ENCODE measurements around the gene CACNG5. TPM values are rescaled to one million over a fixed set of nuclear protein-coding genes. Genes with fewer than 3 reads are reported as not detected.

The CACNG5 gene
- total RNA-seq, 4 donors from 2014 or later = not detected

GRCh38 chr17:66793814-66794213 lies 41.1 kb upstream of the CACNG5 start:
- no peak for ATAC-seq (ENCODE audit: low FRiP score)
- TF ChIP-seq, protein P1, sequence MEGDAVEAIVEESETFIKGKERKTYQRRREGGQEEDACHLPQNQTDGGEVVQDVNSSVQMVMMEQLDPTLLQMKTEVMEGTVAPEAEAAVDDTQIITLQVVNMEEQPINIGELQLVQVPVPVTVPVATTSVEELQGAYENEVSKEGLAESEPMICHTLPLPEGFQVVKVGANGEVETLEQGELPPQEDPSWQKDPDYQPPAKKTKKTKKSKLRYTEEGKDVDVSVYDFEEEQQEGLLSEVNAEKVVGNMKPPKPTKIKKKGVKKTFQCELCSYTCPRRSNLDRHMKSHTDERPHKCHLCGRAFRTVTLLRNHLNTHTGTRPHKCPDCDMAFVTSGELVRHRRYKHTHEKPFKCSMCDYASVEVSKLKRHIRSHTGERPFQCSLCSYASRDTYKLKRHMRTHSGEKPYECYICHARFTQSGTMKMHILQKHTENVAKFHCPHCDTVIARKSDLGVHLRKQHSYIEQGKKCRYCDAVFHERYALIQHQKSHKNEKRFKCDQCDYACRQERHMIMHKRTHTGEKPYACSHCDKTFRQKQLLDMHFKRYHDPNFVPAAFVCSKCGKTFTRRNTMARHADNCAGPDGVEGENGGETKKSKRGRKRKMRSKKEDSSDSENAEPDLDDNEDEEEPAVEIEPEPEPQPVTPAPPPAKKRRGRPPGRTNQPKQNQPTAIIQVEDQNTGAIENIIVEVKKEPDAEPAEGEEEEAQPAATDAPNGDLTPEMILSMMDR (IDR thresholded peaks at IDR 0.05) = no peak

GRCh38 chr17:66795486-66795885 lies 39.4 kb upstream of the CACNG5 start:
- ATAC-seq (ENCODE audit: low FRiP score) (no peak), DNase-seq (ENCODE audit: low spot score) (no peak)
- TF ChIP-seq, protein P1 (IDR thresholded peaks at IDR 0.05) = no peak

More at GRCh38 chr17:66793814-66794213, 41.1 kb upstream of the CACNG5 start:
- DNase-seq (ENCODE audit: low spot score) = no peak

DNA sequence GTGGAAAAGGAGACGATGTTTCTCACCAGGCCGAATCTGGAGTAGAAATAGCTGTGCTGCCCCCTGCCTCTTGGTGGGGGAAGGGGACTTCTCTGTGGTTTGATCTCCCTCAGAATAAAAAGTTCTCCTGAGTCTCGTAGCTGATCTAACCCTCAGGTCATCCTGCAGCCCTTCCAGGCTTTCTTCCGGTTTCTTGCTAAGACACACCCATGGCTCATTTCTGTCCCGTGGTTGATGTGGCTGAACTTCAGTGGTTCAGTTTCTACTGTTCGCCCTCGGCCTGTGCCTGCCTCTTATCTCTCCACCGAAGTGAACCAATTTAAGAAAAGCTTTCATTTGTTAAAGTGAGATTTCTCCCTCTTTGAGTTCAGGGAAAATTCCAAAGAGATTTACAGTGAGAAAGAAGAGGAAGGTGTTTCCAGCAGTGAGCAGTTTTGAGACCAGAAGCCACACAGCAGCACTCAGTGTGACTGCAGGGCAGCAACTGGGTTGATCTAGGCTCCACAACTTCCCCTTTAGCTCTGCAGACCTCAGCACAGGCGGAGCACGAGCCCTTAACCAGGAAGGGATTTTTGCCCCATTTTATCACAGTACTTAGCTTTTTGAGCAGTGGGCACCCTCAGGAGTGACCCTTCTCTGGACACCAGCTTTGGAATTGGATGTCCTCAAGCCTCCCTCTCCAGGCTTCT lies 34.9 kb upstream of the CACNG5 start:
- ATAC-seq (ENCODE audit: low FRiP score) = no peak
- DNase-seq (ENCODE audit: low spot score) = no peak
- TF ChIP-seq, protein P1 (IDR thresholded peaks at IDR 0.05) = no peak

GRCh38 chr17:66803474-66803951 lies 31.4 kb upstream of the CACNG5 start:
- no peak for DNase-seq (ENCODE audit: low spot score)
- TF ChIP-seq, protein P1 (IDR thresholded peaks at IDR 0.05) = no peak
- no peak for ATAC-seq (ENCODE audit: low FRiP score)

DNA sequence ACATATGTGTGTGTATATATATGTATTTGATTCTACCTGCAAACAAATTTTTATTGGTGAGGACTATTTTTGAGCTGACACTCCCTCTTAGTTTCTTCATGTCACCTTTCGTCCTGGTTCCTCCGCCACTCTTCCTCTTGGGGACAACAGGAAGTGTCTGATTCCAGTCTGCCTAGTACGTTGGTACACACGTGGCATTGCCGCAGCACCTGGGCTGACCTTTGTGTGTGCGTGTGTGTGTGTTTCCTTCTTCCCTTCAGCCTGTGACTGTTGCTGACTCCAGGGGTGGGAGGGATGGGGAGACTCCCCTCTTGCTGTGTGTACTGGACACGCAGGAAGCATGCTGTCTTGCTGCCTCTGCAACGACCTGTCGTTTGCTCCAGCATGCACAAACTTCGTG lies 29.4 kb upstream of the CACNG5 start:
- ATAC-seq (ENCODE audit: low FRiP score) (no peak), DNase-seq (ENCODE audit: low spot score) (no peak)
- TF ChIP-seq, protein P1 (IDR thresholded peaks at IDR 0.05) = no peak

- DNase-seq (ENCODE audit: low spot score) = no peak
- ATAC-seq (ENCODE audit: low FRiP score) = no peak
These were observed 27.7 kb upstream of the CACNG5 start for GRCh38 chr17:66807182-66807581.

More at GRCh38 chr17:66807182-66807581, 27.7 kb upstream of the CACNG5 start:
- TF ChIP-seq, protein P1 (IDR thresholded peaks at IDR 0.05) = no peak

Measured in omental fat pad (tissue), 4 donors.